Stimulated activated naive CD4-positive, alpha-beta T cell treated with Interleukin-2 at 50 U/mL for 16 hours (primary cell): ENCODE results near the gene GRK1.
"Not testable (repeated sequence)": the region's sequence is repeated elsewhere in the genome, so short reads cannot be mapped to it uniquely, and the experiment has no call there.

Experiments used
- DNase-seq: peaks from one replicate; lab custom pipeline; 2025; lab: John Stamatoyannopoulos, UW

GRK1 gene

GRCh38 chr13:113666951-113667701 is at the start of gene GRK1:
GRK1 (plus strand) TSS chr13:113667219; CDS start chr13:113667387, 168 bp downstream.
- no peak for DNase-seq

GRCh38 chr13:113617961-113618360 is 49.1 kb upstream of the GRK1 start:
- no peak for DNase-seq

- no peak for DNase-seq
Observed at GRCh38 chr13:113618455-113618854, 48.6 kb upstream of the GRK1 start.

- DNase-seq, result no peak
Observed at GRCh38 chr13:113620036-113620796, 46.8 kb upstream of the GRK1 start.

GRCh38 chr13:113621046-113621445 is 46.0 kb upstream of the GRK1 start:
- no peak for DNase-seq

- not testable (repeated sequence) for DNase-seq
Observed at GRCh38 chr13:113621498-113621897, 45.5 kb upstream of the GRK1 start.

GRCh38 chr13:113621986-113622550 is 45.0 kb upstream of the GRK1 start:
- not testable (repeated sequence) for DNase-seq

GRCh38 chr13:113622791-113623490 is 44.1 kb upstream of the GRK1 start:
- no peak for DNase-seq

- no peak for DNase-seq
Observed at GRCh38 chr13:113623491-113624234, 43.4 kb upstream of the GRK1 start.

- DNase-seq, result no peak
Observed at GRCh38 chr13:113624235-113624587, 42.8 kb upstream of the GRK1 start.

GRCh38 chr13:113624640-113625304 is 42.2 kb upstream of the GRK1 start:
- not testable (repeated sequence) for DNase-seq

- DNase-seq, result no peak
Observed at GRCh38 chr13:113625965-113626721, 40.9 kb upstream of the GRK1 start.

GRCh38 chr13:113627136-113627535 is 39.9 kb upstream of the GRK1 start:
- DNase-seq, result no peak

- DNase-seq, result no peak
Observed at GRCh38 chr13:113628291-113629270, 38.4 kb upstream of the GRK1 start.

- no peak for DNase-seq
Observed at GRCh38 chr13:113629866-113630265, 37.2 kb upstream of the GRK1 start.

GRCh38 chr13:113630296-113630695 is 36.7 kb upstream of the GRK1 start:
- no peak for DNase-seq

GRCh38 chr13:113630804-113631203 is 36.2 kb upstream of the GRK1 start:
- no peak for DNase-seq

GRCh38 chr13:113631341-113632095 is 35.5 kb upstream of the GRK1 start:
- DNase-seq, result no peak
